HG03175 (cell line): Measurements from ENCODE around the gene NTM.
"Not testable (repeated sequence)": the region's sequence is repeated elsewhere in the genome, so short reads cannot be mapped to it uniquely, and the experiment has no call there.

Source experiments
- ATAC-seq: cut with Tn5 transposase; IDR thresholded peaks from one replicate; pipeline ENCODE4 v1.9.1; 2021; ENCODE audit warnings: mild to moderate bottlenecking, moderate library complexity; ENCODE audit not compliant: unreplicated experiment

Gene NTM

DNA sequence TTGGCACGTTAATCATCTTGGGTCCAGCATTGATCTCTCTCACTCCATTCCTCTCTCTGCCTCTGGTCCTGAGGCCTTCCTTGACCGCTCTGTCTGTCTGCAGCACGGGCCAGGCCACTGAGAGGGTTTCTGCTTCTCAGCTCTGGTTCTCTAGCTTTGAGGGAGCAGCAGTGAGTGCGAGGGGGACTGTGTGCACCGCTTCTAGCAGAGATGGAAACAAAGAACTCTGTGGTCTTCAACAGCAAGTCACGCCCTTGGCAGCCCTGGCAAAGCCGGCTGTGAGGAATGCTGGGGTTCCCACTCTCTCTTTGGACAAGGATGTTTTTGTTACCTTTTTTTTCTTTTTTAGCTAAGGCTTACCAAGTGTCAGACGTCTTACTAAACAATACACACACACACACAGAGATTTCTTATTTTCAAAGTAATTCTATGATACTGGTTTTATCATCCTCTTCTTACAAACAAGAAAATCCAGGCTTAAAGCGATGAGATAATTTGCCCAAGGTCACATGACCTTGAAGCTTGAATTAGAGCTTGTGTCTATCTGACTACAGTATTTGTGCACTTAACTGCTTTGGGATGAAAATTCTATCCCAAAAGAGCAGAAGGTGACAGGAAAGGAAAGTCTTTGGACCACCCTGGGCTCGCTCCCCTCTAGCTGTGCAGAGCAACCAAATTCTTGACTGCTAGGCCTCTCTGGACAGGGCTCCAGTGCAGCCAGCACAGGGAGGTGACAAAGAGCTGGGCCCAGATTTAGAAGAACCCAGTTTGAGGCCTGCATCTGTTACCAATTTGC is 293.2 kb downstream of the NTM start:
- ATAC-seq: no peak

DNA sequence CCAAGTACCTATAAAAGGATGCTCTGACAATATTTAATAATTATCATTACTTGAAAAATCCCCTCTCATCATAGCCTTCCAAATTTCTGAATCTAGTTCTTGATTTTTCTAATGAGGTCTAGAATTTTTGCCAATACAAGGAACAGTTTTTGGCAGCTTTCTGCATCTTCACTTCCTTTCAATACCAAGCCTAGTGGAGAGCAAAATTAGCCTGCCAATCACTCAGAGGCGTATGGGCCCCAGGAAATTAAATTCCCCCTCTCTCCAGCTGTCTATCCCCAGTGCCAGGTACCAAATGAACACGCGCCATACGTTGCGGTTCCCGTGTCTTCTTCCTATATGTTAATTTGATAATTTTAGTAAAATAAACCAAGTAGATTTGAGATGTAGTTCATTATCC is 293.9 kb downstream of the NTM start:
- ATAC-seq: no peak

DNA sequence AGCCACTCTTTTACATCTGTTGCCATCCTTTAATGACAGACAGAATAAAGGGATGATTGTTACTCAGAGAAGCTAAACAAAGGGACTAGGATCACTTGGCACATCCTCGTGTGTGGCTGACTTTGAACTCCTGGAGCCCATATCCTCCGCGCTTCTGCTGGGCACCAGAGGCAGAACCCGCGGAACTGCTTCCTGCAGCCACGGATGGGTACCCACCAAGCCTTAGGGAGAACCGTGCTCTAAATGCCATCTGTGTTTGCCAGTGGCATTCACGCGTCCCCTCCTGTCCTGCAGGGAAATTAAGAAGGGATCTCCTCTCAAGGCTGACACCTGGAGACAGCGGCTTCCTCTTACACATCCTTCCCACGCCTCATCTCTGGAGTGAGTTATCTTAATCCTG is 294.4 kb downstream of the NTM start:
- ATAC-seq: no peak

DNA sequence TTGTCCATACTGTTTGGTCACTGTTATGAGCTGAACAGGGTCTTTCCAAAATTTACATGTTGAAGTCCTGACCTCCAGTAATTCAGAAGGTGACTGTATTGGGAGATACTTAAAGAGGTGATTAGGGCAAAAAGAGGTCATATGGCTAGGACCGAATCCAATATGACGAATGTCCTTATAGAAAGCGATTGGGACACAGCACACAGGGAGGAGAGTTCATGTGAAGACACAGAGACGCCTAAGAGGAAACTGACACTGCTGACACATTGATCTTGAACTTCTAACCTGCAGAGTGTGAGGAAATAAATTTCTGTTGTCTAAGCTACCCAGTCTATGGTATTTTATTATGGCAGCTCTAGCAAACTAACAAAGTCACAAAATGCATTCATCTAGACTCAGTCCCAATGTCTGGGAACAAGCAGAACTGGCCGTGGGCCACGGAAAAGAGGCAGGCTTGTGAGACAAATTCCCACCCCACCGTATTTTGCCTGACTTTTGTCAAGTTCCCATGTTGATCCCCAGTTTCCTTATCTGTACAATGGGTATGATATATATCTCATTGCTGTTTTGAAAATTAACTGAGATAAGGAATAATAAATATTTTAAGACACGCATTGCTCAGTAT is 295.0 kb downstream of the NTM start:
- ATAC-seq: no peak

DNA sequence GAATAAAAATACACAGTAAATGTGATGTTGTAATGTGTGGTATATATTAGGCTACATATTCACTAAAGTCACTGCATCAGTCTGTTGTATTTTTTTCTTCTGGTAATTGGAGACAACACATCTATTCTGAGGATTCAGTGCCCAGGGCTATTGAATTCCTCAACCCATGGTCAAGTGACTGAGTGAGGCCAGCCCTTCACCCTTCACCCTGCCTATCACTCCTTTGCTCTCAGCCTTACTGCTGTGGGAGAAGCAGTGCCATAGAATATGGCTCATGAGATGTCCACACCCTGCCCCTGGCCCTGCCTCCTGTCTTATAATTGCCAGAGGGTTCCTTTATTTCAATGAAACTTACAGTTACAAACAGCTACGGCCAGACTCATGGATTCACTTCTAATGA is 295.6 kb downstream of the NTM start:
- ATAC-seq: no peak

DNA sequence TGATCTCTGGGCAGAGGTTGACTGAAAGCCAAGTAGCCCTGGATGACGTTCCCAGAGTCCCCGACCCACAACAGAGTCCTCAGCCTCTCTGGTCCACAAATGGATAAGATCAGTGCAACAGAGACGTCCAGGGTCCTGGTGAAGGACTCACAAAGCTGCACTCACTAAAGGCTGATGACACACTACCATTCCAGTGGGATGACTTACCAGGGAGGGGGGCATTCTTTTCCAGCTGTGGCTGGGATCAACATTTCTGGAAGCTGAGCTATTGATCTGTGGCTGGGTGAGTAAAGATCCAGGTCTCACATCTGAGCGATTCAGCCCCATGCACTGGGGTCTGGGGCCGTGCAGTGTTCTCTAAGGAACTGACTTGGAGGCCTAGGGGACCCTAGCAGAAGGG is 296.2 kb downstream of the NTM start:
- ATAC-seq: no peak

DNA sequence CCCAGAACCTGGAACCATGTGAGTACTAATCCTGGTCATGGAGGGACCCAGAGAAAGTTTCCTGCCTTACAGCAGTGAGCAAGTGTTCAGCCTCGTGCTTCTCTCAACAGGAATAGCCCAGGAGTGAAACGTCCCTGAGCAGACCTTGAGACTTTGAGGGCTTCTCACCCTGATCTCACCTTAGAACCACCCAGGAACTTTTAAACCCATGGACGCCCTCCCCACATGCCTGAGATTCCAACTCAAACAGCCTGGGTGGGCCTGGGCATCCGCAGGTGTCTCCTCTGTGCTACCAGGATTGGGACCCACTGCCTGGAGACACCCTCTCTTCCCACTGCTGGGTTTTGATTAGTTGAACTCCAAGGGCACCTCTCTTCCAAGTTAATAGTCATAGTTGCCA is 297.2 kb downstream of the NTM start:
- no peak for ATAC-seq

DNA sequence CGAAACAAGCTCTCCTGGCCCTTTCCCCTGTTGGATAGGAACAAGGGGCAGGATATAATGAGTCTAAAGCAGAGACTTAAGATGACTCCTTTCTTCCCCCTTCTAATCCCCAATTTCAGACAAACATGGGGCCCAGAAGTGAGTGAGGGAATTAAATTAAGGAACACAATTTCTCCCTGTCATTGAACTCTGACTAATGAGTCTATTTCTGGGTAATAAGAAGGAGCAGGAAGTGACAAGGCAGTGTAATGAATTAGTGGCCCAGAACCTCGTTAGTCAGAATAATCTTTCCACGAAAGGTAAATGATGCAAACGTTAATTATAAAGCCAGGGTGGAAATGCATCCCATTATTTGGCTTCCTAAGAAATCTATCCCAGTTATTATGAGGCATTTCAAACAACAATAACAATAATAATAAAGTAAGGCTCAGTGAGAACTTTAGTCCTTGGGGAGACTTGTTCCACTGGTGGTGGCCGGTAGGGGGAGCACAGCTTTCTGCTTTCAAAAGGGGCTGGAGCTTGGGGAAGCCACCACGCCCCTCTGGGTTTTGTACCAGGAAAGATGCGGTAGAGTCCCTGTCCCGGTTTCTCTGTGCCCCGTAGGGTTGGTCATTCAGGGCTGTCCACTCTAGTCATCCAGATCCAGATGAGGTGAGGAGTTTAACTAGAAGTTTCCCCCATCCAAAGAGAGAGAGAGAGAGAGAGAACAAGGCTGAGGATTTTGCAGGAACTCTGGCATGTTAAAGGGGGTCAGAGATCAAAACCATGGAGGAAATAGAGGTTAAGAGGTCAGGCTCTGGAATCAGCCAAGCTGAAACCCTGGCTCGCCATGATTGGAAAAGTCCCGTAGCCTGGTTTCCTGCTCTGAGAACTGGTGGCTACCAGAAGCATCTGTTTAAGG is 298.3 kb downstream of the NTM start:
- ATAC-seq: peak; percentile 80

DNA sequence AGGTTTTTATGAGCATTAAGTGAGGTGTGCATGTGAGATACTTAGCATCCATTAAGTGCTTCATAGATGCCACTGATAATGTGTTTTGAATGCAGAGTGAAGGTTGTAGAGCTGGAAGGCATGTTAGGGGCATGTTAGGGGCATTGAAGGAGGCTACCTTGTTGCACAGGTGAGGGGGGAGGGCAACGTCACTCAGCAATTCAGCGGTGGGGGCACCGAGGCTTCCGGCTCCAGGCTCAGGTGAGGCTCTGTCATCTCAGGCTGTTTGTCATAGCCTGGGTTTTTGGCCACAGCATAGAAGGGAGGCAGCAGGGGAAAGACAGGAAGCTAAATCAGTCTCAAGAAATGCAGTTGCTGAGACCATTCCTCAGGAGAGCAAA is 299.0 kb downstream of the NTM start:
- ATAC-seq: no peak

DNA sequence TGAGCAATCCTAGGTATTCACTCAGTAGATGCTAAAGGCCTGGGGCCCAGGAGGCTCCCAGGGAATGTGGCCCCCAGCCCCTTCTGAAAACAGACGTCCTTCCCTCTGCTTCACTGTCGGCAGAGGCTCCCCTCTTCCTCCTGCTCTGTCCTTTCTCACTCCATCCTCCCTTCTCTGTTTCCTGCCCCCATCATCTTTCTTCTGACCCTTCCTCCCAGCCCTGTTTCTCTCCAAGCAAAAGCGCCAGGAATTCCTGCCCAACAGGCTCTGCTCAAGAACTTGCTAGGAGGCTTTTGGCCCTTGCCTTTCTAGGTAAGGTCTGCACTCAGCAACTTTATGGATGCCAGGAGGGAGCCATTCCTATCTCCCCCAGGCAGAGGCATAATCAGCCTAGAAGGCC is 300.5 kb downstream of the NTM start:
- ATAC-seq: no peak

DNA sequence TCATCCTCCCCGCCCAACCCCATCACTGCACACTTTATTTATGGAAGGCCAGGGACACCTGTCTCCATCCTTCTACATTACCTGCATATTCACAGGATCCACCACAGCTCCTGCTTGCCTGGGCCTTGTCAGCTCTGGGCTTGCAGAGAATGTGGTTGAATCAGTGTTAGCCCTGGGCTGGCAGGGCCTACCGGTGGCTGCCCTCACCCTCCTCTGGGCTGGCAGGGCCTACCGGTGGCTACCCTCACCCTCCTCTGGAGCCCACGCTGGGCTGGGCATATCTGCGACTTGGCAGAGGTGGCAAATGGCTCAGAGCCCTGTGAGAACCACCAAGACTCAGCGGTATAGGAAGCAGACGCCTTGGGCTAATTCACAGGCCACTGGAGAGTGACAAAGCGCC is 300.9 kb downstream of the NTM start:
- no peak for ATAC-seq

DNA sequence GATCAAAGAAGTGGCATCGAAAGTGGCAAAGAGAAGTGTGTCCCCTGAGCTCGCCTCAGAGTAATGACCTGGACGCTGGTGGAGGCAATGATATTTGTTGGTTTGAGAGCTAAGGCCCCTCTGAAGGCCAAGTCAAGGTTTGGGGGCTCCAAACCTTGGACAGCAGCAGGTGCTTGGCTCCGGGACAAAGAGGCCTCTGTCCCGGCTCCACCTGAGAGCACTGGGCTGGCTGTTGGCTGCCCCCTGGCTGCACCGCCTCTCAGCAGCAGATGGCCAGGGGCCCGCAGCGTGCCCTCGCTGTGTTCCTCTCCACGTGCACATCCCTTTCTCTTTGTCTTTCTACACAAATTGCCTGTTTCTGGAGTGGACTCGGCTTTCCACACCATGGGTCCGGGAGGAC is 301.3 kb downstream of the NTM start:
- no peak for ATAC-seq

DNA sequence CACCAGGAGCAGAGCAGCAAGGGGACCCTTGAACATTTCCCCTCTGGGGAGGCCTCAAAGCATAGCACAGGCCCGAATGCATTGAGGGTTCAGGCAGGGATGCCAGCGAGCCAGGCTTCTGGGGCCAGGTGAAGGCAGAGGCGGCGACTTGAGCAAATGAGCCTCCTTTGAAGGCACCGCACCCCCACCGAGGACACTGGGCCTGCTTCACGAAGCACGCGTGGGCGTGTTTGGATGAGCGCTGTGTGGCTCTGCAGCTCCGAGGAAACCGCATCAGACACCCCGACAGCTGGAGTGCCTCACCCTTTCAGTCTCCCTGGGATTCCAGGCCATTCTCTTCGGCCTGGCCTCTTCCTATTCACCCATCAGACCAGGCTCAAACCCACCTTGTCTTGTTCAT is 301.8 kb downstream of the NTM start:
- no peak for ATAC-seq

DNA sequence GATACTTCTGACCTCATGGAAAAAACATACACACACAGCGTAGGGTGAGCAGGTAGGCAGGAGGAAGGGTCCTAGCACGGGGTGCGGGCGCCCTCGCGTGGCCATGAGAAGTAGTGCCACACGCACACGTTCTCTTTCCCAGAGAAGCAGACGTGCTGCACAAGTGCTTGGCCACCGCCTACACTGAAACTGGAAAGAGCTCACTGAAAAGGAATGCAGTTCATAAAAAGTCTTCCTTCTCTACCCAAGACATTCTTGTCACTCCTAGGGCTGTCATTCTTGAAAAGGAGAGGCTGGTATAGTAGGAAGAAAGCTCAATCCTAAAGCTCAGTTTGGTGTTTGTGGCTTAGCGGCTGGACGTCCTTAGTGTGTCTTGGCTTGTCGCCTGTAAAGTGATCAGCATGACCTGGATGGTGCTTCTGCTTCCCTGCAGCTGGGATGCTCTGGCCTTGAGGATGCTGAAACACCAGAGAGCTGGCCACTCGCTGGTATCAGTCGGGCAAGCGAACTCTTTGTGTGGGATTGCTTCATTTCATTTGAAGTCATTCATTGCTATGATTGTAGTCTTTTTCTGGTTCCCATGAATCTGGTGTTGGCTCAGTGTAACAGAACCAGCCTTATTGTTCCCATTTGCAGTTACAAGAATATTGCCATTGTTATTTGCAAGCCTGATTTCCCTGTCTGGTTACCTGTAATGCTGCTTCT is 303.8 kb downstream of the NTM start:
- peak; percentile 80 for ATAC-seq

DNA sequence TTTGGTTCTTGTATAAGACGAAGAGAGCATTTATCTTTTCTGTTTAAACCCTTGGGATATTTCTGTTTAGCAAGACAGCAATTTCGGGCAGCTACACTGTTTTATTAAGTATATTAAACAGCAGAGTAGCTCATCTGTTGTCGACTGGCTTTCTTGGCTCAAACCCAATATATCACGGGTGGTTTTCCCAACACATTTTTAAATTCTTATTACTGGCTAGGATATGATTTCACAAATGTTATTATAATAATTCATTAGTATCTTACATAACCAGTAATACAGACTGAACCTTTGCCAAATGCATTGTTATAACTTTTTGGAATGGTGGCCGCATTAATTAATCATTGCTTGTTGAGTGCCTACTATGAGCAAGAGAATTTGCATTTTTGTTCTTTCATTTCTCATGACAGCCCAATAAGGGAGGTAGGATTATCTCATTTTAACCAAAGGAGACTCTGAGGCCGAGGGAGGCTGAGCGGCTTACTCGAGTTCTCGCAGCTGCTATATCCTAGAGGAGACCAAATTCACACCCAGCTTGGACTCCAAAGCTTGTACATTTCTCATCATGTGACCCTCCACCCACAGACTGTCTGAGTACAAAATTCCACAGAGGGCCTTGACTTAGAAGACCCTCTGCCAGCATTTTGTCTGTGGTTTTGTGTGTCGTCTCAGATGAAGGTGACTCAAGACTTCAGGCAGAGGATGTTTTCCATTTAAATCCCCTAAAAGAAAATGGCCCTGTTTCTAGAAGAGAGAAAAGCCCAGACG is 304.9 kb downstream of the NTM start:
- ATAC-seq: no peak

DNA sequence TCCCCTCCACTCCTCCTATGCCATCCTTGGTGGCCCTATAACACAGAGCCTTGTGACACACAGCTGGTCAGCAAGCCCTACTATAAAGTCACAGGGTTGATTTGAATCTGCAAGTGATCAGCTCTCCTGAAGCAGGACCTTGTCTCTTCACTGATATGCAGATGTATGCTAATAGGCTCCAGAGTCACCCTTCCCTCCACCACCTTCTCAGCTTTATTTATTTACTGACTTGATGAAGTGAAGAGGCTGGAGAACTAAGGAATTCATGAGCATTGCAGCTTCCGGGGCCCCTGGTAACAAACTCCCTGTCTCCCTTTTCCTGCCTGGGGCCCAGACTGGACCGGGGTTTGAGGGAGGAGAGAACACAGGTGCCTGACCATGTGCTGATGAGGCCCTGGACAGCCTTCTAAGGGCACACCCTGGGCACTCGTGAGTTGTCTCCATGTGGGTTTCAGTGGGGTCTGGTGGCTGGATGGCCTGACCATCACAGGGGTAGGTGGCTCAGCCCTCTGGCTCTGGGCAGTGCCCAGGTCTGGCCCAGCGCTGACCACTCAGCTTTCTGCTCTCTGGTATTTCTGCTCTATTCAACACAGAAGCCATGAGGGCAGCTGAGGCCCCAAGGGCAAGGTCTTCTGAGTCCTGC is 307.5 kb downstream of the NTM start:
- no peak for ATAC-seq

DNA sequence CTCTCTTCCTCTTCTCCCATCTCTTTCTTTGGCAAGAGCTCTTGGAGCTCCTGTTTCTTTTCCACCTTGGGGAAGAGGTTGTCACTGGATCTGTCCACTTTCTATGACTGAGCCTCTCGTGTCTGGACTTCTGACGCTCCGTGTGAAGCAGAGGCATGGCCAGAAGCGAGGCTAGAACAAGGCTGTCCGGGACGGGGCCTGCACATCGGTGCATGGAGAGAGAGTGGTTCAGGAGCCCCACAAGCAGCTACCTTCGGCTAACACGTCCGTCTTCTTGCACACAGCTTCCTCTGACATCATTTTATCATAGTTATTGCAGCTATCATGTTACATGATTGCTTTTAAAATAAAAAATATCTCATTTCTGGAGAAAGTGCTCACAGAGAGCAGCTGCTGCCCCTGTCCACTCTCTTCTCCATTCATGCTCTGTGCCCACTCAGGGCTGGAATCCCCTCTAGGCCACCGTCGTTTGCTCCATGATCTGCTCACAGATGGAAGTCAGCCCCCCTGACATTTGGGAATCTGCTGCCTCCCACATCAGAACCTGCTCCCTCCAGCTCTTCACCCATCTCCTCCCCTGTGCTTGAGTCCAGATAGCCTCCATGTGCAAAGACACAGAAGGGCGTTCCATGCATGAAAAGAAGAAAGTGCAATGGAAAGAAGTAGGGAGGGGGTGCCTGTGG is 308.4 kb downstream of the NTM start:
- no peak for ATAC-seq

DNA sequence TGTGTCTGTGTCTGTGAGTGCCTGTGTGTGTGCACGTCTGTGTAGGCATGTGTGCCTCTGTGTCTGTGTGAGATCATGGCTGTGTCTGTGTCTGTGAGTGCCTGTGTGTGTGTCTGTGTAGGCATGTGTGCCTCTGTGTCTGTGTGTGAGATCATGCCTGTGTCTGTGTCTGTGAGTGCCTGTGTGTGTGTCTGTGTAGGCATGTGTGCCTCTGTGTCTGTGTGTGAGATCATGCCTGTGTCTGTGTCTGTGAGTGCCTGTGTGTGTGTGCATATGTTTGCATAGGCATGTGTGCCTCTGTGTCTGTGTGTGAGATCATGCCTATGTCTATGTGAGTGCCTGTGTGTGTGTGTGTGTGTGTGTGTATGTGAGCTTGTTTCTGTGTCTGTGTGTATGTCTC is 310.0 kb downstream of the NTM start:
- ATAC-seq: not testable (repeated sequence)

DNA sequence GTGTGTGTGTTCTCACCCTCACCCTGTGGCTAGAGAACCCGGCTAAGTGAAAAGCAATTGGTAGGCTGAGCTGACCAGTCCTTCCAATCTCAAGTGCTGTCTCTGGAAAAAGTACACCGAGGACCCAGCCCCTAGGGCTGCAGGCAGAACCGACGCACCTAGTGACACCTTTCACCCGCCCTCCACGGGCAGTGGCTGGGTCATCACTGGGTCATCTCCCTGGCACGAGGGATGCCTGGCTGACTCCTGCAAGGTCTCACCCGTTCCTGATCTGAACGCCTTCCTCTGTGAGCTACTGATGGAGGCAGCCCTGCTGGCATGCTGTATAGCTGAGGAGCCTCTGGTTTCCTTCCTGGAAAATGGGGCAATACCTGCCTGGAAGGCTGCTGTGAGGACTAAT is 311.5 kb downstream of the NTM start:
- ATAC-seq: no peak
